GM19463 (cell line): ENCODE measurements around the gene SLC16A5.

Source experiments
- ATAC-seq: cut with Tn5 transposase; IDR thresholded peaks from one replicate; pipeline ENCODE4 v1.9.1; 2021; ENCODE audit warnings: mild to moderate bottlenecking, moderate library complexity; ENCODE audit not compliant: unreplicated experiment

Gene SLC16A5

GRCh38 chr17:75084039-75084660 is 3.6 kb upstream of the SLC16A5 start:
- no peak for ATAC-seq

GRCh38 chr17:75086496-75087181 is 1.1 kb upstream of the SLC16A5 start:
- no peak for ATAC-seq

GRCh38 chr17:75087182-75087557 is 584 bp upstream of the SLC16A5 start:
- no peak for ATAC-seq

DNA sequence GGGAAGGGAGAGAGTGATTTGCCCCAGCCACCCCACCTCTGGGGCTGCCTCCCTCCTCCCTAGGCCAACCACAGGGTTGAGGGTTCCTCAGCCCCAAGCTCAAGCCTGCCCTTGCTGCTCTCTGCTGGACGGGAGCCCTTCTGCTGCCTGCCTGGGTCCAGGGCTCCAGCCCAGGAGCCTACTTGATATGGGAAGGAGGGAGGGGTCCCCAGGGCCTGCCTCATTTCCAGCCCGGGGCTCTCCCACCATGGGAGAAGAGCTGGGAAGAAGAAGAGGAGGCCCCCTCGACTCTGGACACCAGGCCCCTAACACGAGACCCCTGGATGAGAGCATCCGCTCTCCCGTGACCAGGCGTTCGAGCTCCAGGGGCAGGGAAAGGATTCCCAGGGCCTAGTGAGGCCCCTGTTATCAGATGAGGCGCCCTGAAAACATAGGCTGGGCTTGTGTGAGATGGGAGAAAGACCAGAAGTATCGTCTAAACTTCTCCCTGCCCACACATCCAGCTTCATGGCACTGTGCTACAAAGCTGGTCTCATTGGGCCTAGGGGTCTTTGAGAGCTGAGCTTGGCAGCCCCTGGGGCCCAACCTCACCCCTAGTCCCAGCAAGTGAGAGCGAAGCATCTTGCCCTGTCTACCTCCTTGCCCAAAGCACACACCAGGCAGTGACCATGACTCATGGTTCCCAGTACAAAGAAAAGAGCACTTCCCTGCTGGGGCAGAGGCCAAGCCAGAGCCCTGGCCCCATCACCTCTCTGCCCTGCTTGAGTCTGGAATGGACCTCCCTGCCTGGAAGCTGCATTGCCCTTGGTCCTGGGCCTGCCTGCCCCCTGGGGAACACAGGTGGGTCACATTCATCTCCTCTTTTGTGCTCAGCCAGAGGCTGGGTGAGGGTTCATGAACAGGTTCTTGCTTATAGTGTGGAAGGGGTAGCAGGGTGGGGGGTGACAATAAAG is 987 bp downstream of the SLC16A5 start:
- no peak for ATAC-seq

DNA sequence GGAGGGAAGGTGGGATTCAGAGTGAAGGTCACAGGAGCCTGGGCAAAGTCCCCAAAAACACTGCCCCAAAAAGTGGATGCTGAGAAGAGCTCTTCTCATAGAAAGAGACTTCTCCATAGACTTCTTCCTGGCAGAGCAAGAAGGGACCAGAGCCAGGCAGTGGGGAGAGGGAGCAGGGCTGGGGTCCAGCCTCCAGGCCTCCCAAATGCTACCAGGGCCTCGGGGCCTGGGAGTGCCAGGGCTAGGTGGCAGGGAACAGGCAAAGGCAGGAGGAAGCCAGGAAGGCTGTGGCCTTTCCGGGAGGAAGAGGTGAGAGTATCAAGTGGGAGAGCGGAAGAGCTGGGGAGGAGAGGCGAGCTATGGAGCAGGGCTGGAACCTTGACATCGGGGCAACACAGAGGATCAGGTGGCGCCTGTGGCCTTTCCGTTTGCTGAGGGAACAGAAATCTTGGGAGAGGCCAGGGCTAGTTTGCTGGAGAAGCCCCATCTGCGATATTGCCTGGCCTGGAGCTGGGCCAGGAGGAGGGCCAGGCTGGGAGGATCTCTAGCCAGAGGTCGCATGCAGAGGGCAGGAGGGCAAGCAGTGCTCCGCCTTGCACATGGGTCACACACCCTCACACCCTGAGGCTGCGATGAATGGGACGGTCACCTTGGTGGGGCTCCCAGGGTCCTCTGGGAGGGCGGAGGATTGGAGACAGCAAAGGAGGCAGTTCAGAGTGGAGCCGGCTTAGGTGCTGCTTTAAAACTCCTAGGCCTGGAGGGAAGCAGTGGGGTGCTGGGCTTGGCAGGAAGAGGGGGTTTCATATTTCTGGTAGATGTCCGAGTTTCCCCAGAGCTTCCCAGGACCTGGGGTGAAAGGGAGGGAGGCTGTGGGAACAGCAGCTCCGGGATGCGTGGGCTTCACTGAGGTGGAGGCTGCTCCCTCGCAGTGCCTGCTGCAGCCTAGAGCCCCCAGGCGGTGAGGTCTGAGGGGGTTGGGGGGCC is 3.4 kb downstream of the SLC16A5 start:
- no peak for ATAC-seq

- ATAC-seq, result no peak
Measured at GRCh38 chr17:75091855-75092327, 4.1 kb downstream of the SLC16A5 start.

DNA sequence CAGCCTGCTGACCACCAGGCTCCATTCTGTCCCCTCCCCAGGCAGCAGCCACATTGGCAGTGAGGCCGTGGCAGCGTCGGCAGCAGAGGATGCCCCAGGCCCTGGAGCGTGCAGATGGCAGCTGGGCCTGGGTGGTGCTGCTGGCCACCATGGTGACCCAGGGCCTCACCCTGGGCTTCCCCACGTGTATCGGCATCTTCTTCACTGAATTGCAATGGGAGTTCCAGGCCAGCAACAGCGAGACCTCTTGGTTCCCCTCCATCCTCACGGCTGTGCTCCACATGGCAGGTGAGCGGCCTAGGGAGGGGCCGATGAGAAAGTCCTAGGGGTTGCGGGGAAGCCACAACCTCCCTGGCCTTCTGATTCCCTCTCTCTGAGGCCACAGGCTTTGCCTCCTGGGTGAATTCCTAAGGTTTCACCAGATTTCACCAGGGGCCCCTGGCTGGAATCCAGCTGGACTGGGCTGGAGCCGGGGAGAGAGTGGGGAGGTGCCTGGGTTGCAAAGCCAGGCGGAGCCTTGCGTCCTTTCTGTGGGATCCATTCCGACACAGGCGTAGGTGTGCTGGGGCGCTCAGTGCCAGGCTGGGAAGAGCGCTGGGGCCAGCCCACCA is 5.9 kb downstream of the SLC16A5 start:
- no peak for ATAC-seq

GRCh38 chr17:75094871-75095399 is 7.2 kb downstream of the SLC16A5 start:
- no peak for ATAC-seq

- ATAC-seq, result no peak
Measured at GRCh38 chr17:75096082-75096625, 8.4 kb downstream of the SLC16A5 start.

DNA sequence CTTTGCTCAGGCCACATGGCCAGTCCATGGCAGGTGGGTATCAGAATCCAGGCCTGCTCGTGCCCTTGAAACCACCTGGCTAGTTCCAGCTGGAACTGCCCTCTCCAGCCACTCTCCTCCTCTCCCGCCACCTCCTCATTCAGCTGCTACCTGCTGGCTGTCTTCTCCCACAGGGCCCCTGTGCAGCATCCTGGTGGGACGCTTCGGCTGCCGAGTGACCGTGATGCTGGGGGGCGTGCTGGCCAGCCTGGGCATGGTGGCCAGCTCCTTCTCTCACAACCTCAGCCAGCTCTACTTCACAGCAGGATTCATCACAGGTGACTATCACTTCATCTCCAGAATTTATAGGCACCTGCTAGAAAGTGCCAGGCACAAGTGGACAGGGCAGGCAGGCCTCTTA is 10.1 kb downstream of the SLC16A5 start:
- ATAC-seq, result no peak

- ATAC-seq, result no peak
Measured at GRCh38 chr17:75098861-75099260, 11.1 kb downstream of the SLC16A5 start.

DNA sequence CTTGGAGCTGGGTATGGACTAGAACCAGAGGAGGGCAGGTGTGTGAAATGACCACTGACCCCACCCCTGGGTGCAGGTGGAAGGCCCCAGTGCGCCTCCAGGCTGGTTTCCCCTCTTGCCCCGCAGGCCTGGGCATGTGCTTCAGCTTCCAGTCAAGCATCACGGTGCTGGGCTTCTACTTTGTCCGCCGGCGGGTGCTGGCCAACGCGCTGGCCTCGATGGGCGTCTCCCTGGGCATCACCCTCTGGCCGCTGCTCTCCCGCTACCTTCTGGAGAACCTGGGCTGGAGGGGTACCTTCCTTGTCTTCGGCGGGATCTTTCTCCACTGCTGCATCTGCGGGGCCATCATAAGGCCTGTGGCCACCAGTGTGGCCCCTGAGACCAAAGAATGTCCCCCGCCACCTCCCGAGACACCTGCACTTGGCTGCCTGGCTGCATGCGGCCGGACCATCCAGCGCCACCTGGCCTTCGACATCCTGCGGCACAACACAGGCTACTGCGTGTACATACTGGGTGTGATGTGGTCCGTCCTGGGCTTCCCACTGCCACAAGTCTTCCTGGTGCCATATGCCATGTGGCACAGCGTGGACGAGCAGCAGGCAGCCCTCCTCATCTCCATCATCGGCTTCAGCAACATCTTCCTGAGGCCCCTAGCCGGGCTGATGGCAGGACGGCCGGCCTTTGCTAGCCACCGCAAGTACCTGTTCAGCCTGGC is 12.3 kb downstream of the SLC16A5 start:
- no peak for ATAC-seq

DNA sequence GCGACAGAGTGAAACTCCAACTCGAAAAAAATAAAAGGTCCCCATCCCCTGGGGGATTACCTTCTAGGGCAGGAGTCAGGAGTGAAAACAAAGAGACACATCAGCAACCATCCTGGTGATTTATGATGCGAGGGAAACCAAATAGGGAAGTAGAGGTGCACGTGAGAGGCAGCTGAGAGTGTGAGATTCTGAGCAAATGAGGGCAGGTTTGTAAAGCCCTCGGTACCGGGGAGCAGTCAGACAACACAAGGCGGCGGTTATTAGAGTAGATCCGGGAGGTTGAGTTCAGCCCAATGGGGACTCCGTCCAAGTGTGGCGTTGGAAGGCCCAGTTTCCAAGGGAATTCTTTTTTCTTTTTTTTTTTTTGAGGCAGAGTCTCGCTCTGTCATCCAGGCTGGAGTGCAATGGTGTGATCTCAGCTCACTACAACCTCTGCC is 14.6 kb downstream of the SLC16A5 start:
- no peak for ATAC-seq

DNA sequence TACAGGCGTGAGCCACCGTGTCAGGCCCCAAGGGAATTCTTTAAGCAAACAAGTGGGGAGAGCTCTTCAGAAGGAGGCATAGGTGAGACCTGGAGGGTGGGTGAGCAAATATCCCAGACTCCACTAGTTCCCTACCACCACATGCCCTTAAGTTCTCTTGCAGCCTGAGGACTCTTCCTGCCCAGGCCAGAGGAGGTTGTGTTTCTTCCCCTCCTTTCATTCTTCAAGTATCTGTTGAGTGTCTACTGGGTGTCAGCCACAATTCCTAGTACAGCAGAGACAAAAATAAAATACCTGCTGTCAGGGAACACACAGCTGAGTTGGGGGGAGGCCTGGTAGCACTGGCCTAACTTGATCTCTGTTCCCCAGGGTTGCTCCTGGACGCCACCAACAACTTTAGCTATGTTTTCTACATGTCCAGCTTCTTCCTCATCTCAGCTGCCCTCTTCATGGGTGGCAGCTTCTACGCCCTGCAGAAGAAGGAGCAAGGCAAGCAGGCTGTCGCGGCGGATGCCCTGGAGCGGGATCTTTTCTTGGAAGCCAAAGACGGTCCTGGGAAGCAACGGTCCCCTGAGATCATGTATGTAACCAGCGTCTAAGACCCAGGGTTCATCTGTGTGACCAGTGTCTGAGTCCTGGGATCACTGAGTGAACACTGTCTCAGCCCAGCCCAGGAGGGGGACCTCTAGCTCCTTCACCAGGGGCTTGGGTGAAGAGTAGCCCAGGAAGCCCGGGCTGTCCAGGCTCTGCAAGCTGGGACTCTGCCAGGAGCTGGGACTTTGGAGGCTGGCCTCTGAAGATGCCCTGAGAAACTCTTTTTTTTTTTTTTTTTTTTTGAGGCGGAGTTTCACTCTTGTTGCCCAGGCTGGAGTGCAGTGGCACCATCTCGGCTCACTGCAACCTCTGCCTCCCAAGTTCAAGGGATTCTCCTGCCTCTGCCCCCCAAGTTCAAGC is 16.1 kb downstream of the SLC16A5 start:
- ATAC-seq, result no peak

DNA sequence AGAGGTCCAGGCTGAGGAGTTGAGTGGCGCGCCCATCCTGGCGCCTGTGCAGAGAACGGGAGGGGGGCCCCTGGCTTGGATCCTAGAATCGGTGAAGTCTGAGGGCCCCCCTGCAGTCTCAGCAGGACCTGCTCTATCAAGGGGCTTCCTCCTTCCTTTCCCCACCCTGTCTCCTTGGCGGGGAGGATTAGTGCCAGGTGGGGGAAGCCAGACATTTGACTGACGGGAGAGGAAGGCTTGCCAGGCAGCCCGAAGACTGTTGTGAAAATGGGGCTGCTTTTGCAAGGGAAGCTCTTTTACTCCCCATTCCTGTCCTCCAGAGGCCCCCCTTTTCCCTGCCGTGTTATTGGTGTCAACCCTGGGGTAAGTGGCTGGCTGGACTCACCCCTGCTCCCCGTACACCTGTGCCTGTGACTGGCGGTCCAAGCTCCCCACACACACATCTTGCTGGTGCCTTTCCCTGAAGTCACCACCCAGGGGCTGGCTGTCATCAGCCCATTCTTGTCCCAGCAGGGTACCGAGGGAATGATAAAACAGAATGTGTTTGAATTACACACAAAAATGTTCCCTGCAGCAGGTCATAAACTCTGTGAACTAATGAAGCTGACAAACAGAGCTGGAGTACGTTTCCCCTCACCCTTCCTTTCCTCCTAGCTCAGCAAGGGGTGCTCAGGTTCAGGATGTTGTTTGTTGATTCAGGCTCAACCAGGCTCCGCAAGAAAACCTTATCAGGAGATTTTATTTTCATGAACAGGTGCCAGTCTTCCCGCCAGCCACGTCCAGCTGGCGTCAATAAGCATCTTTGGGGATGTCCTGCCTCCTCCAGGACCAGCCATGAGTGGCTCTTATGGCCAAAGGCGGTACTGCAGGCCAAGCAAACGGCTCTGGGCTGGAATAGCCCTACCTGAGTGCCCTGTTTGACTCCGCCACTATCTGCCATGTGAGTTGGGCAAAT is 17.6 kb downstream of the SLC16A5 start:
- ATAC-seq, result no peak

DNA sequence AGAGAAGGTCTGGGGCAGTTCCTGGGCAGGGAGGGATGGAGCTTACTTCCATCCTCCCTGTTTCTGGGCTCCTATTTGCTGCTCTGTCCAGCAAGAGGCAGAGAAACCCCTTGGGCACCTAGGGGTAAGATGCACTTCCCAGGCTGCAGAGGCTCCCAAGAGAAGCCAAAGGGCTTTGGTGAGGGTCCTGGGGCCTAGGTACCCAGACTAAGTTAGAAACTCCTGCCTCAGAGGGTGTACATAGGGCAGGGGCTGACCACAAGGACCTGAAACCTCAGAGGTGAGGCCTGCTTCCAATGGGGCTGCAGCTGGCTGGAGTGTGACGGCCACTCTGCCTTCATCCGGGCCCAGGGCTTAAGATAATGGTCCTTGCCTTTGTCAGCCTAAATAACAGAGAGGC is 20.4 kb downstream of the SLC16A5 start:
- no peak for ATAC-seq

DNA sequence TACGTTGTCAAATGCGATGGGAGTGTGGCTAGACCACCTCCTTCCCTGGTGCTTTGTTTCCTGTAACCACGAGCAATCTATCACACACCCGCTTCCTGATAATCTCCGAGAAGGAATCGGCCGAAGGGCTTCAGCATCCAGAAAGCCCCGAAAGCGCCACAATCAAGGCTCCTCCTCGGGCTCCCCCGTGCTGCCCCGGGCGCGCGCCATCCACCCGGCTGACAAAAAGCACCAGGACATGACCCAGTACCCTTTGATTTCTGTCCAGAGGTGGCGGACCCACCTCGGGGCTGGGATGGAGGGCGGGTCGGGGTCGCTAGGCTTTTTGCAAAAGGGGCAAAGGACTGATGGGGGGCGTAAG is 21.3 kb downstream of the SLC16A5 start:
- no peak for ATAC-seq
